DMS 273 (cell line): Measurements from ENCODE around the gene SPAM1.
"Not testable (repeated sequence)": the region's sequence is repeated elsewhere in the genome, so short reads cannot be mapped to it uniquely, and the experiment has no call there.

Experiments
- DNase-seq: peaks from one replicate; lab custom pipeline; 2025; ENCODE audit not compliant: unreplicated experiment; lab: John Stamatoyannopoulos, UW

Gene SPAM1

DNA sequence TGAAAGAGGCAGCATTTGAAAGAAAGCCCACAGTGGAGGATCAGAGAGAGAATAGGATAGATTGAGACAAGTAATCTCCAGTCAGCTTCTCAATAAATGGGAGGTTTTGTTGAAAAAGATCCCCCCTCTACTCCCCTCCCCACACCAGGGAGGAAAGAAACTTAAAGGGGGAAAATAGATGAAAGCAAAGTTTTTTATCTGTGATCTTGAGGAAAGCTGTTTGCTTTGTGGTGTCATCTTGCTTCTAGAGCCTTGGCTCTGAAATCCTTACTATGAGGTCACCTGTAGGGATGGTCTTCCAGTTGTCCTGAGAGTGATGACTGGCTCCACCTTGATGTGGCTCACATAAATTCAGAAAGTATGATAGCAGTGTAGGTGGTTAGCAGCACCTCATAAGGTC lies at the start of gene SPAM1:
Gene SPAM1, plus strand, starts transcription at position 301 of the 400 bp plus-strand sequence. CDS start 28,330 bp downstream, outside the sequence.
- DNase-seq: no peak

GRCh38 chr7:123876557-123877256 lies 48.3 kb upstream of the SPAM1 start:
- no peak for DNase-seq

GRCh38 chr7:123879628-123880027 lies 45.4 kb upstream of the SPAM1 start:
- DNase-seq: no peak

GRCh38 chr7:123881300-123881699 lies 43.7 kb upstream of the SPAM1 start:
- DNase-seq: no peak

DNA sequence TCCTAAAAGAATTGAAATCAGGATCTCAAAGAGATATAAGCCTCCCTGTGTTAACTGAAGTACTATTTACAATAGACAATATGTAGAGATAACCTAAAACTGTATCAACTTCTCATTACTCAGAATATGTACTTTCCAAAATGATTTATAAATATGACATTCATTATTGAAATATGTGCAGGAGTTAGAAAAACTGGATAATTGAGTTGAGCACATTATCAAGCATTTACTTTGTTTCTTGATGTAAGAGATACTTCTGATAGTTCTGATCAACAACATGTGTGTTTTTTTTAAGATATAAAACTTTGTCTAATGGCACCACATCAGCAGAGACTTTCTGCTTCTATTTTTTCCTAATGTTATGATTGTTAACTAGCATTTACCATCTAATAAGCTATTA lies 41.9 kb upstream of the SPAM1 start:
- no peak for DNase-seq

- DNase-seq: no peak
These were observed 36.8 kb upstream of the SPAM1 start for GRCh38 chr7:123888192-123888591.

DNA sequence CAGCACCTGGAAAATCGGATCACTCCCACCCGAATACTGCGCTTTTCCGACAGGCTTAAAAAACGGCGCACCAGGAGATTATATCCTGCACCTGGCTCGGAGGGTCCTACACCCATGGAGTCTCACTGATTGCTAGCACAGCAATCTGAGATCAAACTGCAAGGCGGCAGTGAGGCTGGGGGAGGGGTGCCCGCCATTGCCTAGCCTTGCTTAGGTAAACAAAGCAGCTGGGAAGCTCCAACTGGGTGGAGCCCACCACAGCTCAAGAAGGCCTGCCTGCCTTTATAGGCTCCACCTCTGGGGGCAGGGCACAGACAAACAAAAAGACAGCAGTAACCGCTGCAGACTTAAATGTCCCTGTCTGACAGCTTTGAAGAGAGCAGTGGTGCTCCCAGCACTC lies 30.3 kb upstream of the SPAM1 start:
- DNase-seq: not testable (repeated sequence)

DNA sequence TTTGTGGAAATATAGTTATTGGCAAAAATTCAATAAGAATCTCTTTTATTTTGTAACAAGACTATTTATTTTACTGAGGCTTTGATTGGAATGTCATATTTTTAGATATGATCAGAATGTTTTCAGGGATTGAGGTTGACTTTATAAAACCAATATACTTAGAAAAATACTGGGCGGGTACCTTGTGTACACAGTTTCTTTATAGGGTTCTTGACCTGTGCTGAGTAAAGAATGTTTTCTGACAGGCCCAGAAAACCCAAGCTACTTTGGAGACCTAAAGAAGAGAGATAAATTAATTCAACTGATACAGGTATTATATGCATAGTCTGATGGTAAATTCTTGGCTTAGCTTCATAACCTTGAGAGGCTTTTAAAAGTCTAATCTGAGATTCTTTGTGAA lies 23.9 kb upstream of the SPAM1 start:
- no peak for DNase-seq

GRCh38 chr7:123905714-123906113 lies 19.3 kb upstream of the SPAM1 start:
- no peak for DNase-seq

- DNase-seq: peak; percentile 46
These were observed 8.8 kb upstream of the SPAM1 start for GRCh38 chr7:123916240-123916724.

- DNase-seq: no peak
These were observed 7.2 kb upstream of the SPAM1 start for GRCh38 chr7:123917878-123918277.

- DNase-seq: no peak
These were observed 6.7 kb upstream of the SPAM1 start for GRCh38 chr7:123918309-123918708.

DNA sequence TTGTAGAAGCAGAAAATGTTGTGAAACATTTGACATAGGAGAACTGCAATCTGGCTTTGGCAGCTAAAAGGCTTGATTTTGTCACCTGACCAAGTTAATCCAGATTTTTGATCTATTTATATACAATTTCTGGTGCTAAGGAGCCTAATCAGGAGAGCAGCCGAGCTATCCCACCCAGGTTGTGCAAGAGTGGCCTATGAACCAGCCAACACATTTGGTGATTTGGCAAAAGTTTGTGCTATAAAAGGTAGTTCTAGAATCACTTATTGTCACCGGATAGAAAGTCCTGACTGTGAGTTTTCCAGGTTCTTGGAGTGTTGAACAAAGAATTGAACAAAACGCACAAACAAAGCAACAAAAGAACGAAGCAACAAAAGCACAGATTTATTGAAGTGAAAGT lies 1.4 kb upstream of the SPAM1 start:
- no peak for DNase-seq

DNA sequence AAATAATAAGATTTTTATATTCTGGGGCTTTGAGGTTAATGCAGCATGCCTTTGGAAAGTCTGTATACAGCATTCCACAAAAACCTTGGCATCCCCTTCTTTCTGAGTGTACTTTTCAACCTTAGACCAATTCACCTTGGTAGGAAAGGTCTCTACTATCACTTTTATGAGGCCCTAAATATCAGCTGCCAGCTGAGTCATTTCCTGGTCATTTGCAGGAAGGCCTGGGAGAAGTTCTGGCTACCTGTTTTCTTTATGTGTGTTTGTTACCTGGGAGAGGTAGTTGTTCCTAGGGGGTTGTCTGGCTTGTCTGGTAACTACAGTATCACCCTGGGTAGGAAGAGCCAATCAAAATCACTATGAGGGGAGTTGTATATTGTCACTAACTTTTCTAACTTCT lies 4.1 kb downstream of the SPAM1 start:
- DNase-seq: no peak

DNA sequence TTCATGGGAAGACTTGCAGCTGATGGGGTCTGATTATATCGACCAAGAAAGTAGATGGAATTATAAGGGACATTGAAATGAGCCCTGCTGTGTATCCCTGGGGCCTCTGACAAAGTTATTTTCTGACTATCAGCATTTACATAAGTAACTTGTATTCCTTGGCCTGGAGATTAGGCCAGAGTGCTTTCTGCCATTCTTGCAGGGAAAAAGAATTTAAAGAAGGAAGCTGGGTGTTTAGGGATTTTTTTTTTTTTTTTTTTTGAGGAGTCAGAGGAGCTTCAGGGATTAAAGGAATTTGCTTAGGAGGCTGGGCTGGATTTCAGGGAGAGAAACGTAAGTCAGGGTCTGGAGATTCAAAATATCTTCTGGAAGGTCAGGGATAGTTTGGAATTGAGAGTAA lies 4.6 kb downstream of the SPAM1 start:
- DNase-seq: no peak

DNA sequence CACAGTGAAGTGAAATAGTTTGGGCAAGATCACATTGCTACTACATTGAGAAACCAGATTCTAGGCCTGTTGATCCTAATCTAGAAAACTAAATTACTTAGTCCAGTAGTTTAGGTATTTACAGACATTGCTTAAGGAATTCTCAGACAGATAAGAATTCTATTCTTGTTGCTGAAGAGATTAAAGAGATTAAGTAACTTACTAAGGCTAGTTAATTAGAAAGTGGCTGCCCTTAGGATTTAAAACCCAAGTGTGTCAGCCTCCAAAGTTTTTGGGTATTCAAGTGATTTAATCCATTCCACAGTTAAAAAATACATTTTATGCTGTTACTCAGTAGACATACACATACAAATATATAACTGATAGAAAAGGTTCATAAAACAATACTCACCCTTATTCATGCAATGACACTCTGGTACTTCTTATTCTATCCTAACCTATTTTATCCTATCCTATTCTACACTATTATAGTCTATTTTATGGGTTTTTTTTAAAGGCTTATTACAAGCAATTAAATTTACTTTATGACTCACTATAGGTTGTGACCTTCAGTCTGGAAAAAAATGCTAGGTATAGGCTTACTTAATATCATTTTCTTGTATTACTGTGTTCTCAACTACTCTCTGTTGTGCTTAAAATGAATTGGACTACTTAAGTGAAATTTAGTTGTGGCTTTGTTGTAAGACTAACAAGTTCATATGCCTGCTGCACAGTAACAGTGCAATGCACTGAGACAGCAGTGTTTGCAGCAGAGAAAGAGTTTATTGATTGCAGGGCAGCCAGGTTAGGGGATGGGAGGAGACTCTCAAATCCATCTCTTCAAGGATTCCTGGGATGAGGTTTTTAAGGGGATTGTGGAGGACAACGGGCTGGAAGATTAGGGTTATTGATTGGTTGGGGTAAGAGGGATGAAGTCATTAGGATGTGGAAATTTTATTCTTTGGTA lies 10.7 kb downstream of the SPAM1 start:
- no peak for DNase-seq

- DNase-seq: no peak
These were observed 11.3 kb downstream of the SPAM1 start for GRCh38 chr7:123936388-123936787.

DNA sequence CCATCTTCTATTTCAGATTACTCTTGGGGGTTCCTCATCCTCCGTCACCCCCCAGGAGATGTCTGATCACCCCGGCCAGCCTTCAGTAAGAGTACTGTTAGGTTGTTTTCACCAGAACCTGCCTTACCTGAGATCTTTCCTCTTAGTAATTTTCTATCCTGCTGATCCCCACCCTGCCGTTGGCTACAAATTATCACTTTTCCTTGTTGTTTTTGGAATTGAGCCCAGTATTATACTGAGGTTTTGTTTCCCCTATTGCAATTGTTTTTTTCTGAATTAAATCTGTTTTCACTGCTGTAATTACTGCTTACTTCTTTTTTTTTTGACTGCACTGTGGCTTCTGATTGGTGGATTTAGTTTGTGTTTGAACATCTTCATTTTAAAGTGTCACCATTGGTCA lies 14.7 kb downstream of the SPAM1 start:
- no peak for DNase-seq

- no peak for DNase-seq
These were observed 16.5 kb downstream of the SPAM1 start for GRCh38 chr7:123941391-123942180.

- DNase-seq: no peak
These were observed 19.4 kb downstream of the SPAM1 start for GRCh38 chr7:123944395-123944794.

DNA sequence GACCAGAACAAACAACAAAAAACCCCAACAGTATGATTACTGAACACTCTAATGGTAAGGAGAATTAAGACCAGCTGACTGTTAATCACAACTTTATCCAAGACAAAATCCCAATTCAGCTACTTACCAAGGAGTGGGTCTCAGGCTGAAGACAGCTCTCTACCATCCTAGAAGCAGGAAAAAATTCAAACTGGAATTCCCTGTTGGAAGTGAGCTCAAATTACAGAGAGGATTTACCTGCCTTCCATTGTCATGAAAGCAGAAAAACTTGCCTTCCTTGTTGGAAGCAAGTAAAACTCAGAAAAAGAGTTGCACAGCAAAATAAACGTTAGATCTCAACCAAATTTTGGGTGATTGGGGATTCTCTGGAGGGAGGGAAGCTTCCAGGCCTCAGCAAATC lies 20.9 kb downstream of the SPAM1 start:
- DNase-seq: no peak
